Activated CD4-positive, alpha-beta memory T cell treated with anti-CD3 and anti-CD28 coated beads, Interleukin-2, amount 10 ng/mL, durations not matched to agents 7 days and 5 days (primary cell): ENCODE measurements around the gene USP9X. TPM values are rescaled to one million over a fixed set of nuclear protein-coding genes. Genes with fewer than 3 reads are reported as not detected.
"Not testable (repeated sequence)": the region's sequence is repeated elsewhere in the genome, so short reads cannot be mapped to it uniquely, and the experiment has no call there.

Source experiments
- CTCF ChIA-PET: fragments of 350-600 bp; sonication (Branson Sonifier 250); formaldehyde crosslinking; loops from one replicate; lab custom pipeline; 2021; ENCODE audit warnings: antibody characterized with exemption, inconsistent platforms; lab: Charles Lee
- POLR2A ChIA-PET: fragments of 350-600 bp; sonication (Branson Sonifier 250); formaldehyde crosslinking; loops from one replicate; lab custom pipeline; 2021; ENCODE audit warnings: antibody characterized with exemption; lab: Charles Lee
- DNase-seq: peaks from one replicate; pipeline ENCODE4 v3.0.0-alpha.2; 2020
- H3K27ac Mint-ChIP-seq: one replicate; pipeline ENCODE4 v1.8.0; 2021; ENCODE audit warnings: mild to moderate bottlenecking, mixed read lengths
- H3K27me3 Mint-ChIP-seq: one replicate; pipeline ENCODE4 v1.8.0; 2021; ENCODE audit warnings: mixed read lengths
- H3K36me3 Mint-ChIP-seq: one replicate; pipeline ENCODE4 v1.8.0; 2021; ENCODE audit warnings: low read depth, mixed read lengths
- H3K4me1 Mint-ChIP-seq: one replicate; pipeline ENCODE4 v1.8.0; 2021; ENCODE audit warnings: mixed read lengths
- H3K4me3 Mint-ChIP-seq: one replicate; pipeline ENCODE4 v1.8.0; 2021; ENCODE audit warnings: mild to moderate bottlenecking, mixed read lengths
- H3K9me3 Mint-ChIP-seq: one replicate; pipeline ENCODE4 v1.8.0; 2021; ENCODE audit warnings: mixed read lengths
- total RNA-seq, 2 experiments: library from RNA; stranded (reverse); gene quantifications; one replicate each; pipeline ENCODE4 v1.2.3, GENCODE V29; 2021

The USP9X gene
- total RNA-seq, 2 experiments from 2014 or later, result 43.9 to 45.9 TPM

DNA sequence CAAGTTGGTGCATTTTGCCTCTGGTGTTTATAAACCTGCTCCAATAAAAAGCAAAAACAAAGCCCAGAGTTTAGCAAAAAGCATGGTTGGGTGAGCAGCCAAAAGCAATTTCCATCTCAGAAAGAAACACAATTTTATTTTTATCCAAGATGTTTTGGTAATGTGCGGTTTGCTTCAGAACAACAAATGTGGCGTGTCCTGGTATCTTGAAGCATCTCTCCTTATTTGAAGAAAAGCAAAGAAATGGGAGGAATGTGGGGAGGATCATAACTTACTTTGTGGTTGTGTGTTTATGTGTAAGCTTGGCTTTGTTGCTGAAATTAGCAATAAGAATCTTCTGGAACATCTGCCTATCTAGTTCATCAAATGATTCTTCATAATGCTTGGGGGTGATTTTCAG is 160.4 kb downstream of the USP9X start:
- H3K4me3 Mint-ChIP-seq, result no peak overlapping the region
- no peaks in the 10 kb centered on the region for H3K9me3 Mint-ChIP-seq
- no peaks in the 10 kb centered on the region for H3K4me1 Mint-ChIP-seq
- H3K27me3 Mint-ChIP-seq, result peaks cover 1% of the 10 kb centered on the region
- POLR2A ChIA-PET, result no interaction called here
- H3K27ac Mint-ChIP-seq, result no peak overlapping the region
- DNase-seq, result no peak
- H3K36me3 Mint-ChIP-seq, result no peaks in the 10 kb centered on the region
- CTCF ChIA-PET, result no interaction called here

DNA sequence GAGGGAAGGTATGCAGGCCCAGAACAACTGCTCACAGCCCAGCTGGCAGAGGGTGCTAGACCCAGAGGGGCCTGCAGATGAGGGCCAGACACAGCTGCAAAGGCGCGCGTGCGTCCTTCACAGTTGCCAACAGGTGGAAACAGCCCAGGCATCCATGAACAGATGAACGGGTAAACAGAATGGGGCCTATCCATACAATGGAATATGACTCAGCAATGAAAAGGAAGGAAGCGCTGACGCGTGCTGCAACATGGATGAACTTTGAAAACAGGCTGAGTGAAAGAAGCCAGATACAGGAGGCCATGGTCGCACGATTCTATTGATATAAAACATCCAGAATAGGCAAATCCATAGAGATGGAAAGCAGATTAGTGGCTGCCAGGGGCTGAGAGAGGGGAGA is 165.6 kb downstream of the USP9X start:
- Mint-ChIP-seq H3K27me3 (peaks cover 1% of the 10 kb centered on the region), H3K36me3 (no peaks in the 10 kb centered on the region), H3K27ac (no peak overlapping the region), H3K4me1 (peaks cover 11% of the 10 kb centered on the region), H3K9me3 (no peaks in the 10 kb centered on the region), H3K4me3 (no peak overlapping the region)
- no peak for DNase-seq
- ChIA-PET POLR2A (no interaction called here), CTCF (no interaction called here)

DNA sequence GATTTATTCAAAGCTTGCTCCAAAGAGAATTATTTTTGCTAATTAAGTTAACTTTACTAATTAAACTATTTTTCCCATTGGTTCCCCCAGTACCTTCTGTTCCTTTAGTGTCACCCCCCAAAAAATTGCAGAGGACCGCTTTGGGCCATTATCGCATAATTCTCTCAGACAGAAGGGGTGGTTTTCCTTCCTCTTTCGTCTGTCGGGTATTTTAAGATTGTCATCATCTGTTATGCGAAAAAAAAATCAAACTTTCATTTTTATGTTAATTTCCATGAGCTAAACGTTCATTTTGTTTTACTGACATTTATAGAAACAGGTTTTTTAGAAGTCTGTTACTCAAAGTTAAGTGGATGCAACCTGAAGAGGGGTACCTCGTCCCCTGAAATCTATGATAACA is 172.6 kb downstream of the USP9X start:
- ChIA-PET CTCF (no interaction called here), POLR2A (no interaction called here)
- H3K27ac Mint-ChIP-seq, result no peak overlapping the region
- peaks cover 11% of the 10 kb centered on the region for H3K4me1 Mint-ChIP-seq
- no peak overlapping the region for H3K4me3 Mint-ChIP-seq
- DNase-seq, result no peak
- no peaks in the 10 kb centered on the region for H3K27me3 Mint-ChIP-seq
- H3K9me3 Mint-ChIP-seq, result no peaks in the 10 kb centered on the region
- H3K36me3 Mint-ChIP-seq, result peaks cover 3% of the 10 kb centered on the region

DNA sequence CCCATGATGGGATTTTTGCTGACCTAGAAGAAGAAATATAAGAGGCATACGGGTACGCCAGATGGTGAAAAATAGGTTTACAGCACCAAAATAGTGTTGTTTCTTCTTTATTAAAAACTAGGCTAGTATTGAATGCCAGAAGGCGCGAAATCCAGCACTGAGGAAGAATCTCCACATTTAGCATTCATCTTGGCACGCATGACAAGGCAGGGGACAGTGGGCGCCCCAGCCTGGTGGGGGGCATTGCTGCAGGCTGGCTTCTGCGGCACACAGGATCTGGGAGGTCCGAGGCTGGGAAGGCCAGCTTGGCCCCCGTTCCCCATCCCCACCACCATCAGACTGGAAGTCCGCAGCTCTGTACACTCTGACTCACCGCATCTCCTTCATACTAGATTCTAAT is 173.0 kb downstream of the USP9X start:
- Mint-ChIP-seq H3K4me3 (no peak overlapping the region), H3K27ac (no peak overlapping the region), H3K9me3 (peaks cover 2% of the 10 kb centered on the region), H3K36me3 (peaks cover 3% of the 10 kb centered on the region), H3K27me3 (no peaks in the 10 kb centered on the region), H3K4me1 (peaks cover 6% of the 10 kb centered on the region)
- DNase-seq, result no peak
- POLR2A ChIA-PET, result no interaction called here
- CTCF ChIA-PET, result no interaction called here

DNA sequence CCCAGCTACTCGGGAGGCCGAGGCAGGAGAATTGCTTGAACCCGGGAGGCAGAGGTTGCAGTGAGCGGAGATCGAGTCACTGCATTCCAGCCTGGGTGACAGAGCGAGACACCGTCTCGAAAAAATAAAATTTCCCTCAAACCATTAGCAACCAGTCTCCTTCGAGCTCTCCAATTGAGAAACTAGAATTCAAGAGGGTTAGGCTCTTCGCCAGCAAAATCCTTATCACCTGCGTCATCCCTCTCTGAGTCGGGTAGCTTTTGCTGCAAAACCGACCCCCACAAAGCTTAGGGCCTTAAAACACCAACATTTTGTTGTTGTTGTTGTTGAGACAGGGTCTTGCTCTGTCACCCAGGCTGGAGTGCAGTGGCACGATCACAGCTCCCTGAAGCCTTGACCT is 173.6 kb downstream of the USP9X start:
- H3K36me3 Mint-ChIP-seq, result peaks cover 3% of the 10 kb centered on the region
- POLR2A ChIA-PET, result no interaction called here
- CTCF ChIA-PET, result no interaction called here
- H3K4me3 Mint-ChIP-seq, result no peak overlapping the region
- no peak overlapping the region for H3K27ac Mint-ChIP-seq
- DNase-seq, result no peak
- H3K27me3 Mint-ChIP-seq, result no peaks in the 10 kb centered on the region
- peaks cover 2% of the 10 kb centered on the region for H3K9me3 Mint-ChIP-seq
- peaks cover 2% of the 10 kb centered on the region for H3K4me1 Mint-ChIP-seq

DNA sequence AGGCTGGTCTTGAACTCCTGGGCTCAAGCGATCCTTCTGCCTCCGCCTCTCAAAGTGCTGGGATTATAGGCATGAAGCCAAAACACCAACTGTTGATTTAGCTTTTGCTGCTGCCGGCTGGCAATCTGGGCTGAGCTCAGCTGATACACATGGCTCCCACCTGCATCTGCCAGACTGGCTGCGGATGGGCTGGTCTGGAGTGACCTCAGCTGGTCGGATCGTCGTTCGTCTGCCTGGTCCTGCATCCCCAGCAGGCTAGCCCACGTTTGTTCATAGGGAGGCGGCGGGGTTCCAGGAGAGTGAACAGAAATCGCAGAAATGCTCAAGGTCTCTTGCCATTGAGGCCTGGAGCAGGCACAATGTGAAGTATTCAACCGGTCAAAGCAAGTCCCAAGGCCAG is 174.3 kb downstream of the USP9X start:
- DNase-seq, result no peak
- Mint-ChIP-seq H3K27me3 (no peaks in the 10 kb centered on the region), H3K4me1 (peaks cover 2% of the 10 kb centered on the region), H3K27ac (no peak overlapping the region), H3K4me3 (no peak overlapping the region), H3K36me3 (peaks cover 3% of the 10 kb centered on the region), H3K9me3 (peaks cover 2% of the 10 kb centered on the region)
- POLR2A ChIA-PET, result no interaction called here
- CTCF ChIA-PET, result no interaction called here

DNA sequence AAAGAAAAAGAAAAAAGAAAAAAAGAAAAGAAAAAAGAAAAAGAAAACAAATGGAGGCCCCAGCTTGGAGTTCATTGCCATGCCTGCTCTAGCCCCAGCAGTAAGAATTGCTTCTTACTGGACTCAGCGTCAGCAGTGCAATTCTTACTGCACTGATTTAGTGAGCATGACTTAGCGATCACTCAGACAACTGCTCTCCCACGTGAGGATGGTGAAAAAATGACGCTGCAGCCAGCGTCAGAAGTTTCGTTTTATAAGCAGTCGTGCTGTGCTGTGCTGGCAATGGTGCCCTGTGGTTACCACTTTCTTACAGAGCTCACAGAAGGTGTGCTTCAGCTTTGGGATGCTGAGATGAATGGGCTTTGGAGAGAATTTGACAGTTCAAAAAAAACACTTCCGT is 180.4 kb downstream of the USP9X start:
- Mint-ChIP-seq H3K4me1 (peaks cover 10% of the 10 kb centered on the region), H3K27ac (no peak overlapping the region), H3K36me3 (peaks cover 3% of the 10 kb centered on the region), H3K4me3 (no peak overlapping the region), H3K27me3 (no peaks in the 10 kb centered on the region), H3K9me3 (peaks cover 2% of the 10 kb centered on the region)
- POLR2A ChIA-PET, result interaction anchor here (0.7 to 1.3 kb wide), 3 partner anchors 65 to 68 kb away, joined by 3 to 4 read pairs (median 3); partner anchors contain the start of gene DDX3X
- CTCF ChIA-PET, result interaction anchor here (0.7 to 1.5 kb wide), 5 partner anchors 11 to 162 kb away, joined by 3 to 4 read pairs (median 3); no protein-coding TSS in a partner anchor
- DNase-seq, result peak; percentile 60

DNA sequence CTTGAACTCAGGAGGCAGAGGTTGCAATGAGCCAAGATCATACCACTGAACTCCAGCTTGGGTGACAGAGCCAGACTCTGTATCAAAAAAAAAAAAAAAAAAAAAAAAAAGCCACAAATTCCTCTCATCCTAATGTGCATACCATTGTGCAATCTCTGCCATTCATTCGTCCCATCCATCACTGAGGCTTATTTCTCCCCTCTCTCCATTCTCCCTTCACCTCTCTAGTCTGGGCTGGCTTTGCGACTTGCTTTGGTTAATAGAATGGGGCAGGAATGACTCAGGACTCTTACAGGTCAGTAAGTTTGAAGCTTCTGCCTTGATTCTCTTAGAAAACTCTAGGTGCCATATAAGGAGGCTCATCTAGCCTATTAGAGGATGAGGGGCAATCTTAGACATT is 188.4 kb downstream of the USP9X start:
- Mint-ChIP-seq H3K27me3 (no peaks in the 10 kb centered on the region), H3K36me3 (no peaks in the 10 kb centered on the region), H3K4me3 (no peak overlapping the region), H3K27ac (no peak overlapping the region), H3K9me3 (no peaks in the 10 kb centered on the region), H3K4me1 (peaks cover 14% of the 10 kb centered on the region)
- ChIA-PET POLR2A (no interaction called here), CTCF (no interaction called here)
- DNase-seq, result no peak

DNA sequence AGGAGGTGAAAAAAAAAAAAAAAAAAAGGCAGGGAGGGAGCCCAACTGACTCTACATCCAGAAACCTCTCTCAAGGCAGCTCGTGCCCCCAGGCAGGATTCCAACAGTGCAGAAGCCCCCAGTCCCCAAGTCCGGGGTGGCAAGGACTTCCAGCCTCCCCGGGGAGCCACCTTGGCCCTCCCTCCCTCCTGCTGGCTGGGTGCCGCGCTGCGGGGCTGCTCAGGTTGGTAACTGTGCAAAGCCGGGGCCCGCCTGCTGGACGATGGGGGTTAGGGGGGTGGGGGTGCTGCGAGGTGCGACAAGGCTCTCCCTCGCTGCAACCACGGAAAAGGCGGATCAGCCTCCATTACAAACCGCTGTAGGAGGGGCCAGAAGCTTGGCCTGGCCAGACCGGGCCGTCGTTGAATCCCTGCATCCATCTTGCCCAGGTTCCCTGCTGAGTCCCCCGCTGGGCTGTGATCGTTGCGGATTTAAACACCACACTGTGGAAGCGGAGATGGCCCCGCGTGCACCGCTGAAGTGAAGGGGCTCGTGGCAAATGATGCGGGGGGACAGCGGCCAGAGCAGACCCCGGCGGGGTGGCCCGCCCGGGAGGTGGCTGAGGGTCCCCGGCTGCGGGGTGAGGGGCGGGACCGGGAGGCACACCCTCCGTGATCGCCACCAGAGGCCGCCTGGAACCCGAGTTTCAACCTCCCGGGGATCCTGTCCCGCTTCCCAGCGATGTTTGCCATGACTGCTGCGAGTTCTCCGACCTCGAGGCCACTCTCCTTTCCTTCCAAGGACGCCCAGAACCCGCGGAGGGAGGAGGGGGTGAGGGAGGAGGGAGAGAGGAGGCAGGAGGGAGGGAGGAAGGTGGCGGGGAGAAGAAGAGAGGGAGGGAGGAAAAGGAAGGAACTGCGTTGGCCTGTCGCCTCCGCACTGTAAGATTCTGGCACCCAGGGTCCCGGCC is 190.7 kb downstream of the USP9X start:
- Mint-ChIP-seq H3K4me1 (peaks cover 14% of the 10 kb centered on the region), H3K36me3 (no peaks in the 10 kb centered on the region), H3K4me3 (peak overlapping the region; percentile 73), H3K9me3 (no peaks in the 10 kb centered on the region), H3K27ac (peak overlapping the region; percentile 69), H3K27me3 (no peaks in the 10 kb centered on the region)
- DNase-seq, result peak; percentile 54
- CTCF ChIA-PET, result interaction anchor here (0.5 to 0.7 kb wide), 3 partner anchors 13 to 107 kb away, joined by 3 to 4 read pairs (median 4); no protein-coding TSS in a partner anchor
- POLR2A ChIA-PET, result interaction anchor here (0.6 to 2.2 kb wide), 5 partner anchors 54 to 189 kb away, joined by 3 to 7 read pairs (median 5); partner anchors contain the start of gene DDX3X

DNA sequence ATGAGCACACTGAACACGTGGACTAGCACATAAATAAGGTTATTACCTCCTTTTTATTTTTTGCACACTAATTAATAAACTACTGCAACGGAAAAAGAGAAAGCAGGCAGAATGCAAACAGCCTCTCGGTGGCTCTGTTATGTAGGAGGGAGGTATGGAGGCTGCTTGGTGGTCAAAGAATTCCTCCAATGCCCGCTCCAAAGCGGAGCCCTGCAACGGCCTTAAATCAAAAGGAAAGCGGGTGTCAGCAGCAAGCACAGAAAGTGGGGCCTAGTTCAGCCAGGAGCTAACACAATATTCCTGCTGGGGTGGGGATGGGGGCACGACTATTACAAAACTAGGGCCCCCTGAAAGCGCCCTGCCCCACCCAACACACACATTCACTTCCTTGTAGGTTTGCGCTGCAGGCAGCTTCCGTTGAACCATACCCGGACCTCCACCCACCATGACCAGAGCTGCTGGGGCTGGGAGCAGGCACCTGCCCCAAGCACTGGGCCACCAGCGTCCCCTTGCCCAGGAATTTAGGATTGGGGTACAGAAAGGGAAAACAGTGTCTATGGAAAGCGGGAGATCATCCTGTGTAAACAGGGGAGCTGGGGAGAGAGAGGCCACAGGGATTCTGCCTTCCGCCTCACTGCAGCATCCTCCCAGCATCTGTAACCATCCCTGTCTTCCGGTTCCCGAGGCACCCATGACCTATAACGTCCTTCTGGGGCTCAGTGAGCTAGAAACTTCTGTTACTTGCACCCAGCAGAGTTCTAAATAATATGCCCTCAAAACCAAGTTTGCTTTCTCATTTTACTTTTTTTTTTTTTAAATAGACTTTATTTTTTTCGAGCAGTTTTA is 191.6 kb downstream of the USP9X start:
- Mint-ChIP-seq H3K36me3 (no peaks in the 10 kb centered on the region), H3K4me3 (peak overlapping the region; percentile 73), H3K4me1 (peaks cover 14% of the 10 kb centered on the region), H3K27ac (peak overlapping the region; percentile 59), H3K9me3 (no peaks in the 10 kb centered on the region), H3K27me3 (no peaks in the 10 kb centered on the region)
- ChIA-PET CTCF (interaction anchor here (0.8 to 1.0 kb wide), 3 partner anchors 11 to 483 kb away, joined by 3 to 4 read pairs (median 3); no protein-coding TSS in a partner anchor), POLR2A (interaction anchor here (0.6 to 2.2 kb wide), 7 partner anchors 10 to 199 kb away, joined by 3 to 7 read pairs (median 5); partner anchors contain the start of gene DDX3X)
- peak; percentile 16 for DNase-seq

DNA sequence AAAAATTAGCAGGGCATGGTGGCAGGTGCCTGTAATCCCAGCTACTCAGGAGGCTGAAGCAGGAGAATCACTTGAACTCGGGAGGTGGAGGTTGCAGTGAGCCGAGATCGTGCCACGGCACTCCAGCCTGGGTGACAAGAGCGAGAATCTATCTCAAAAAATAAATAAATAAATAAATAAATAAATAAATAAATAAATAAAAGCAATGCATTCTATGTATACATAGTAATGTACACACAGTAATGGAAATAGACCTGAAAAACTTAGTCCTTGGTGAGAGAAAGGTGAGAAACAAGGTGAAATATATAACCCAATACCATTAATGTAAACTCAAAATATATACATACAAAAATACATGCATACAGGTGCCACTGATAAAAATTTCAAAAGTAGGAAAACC is 197.1 kb downstream of the USP9X start:
- H3K9me3 Mint-ChIP-seq, DNase-seq, CTCF ChIA-PET, H3K4me3 Mint-ChIP-seq, POLR2A ChIA-PET, H3K27ac Mint-ChIP-seq, H3K4me1 Mint-ChIP-seq, H3K36me3 Mint-ChIP-seq, H3K27me3 Mint-ChIP-seq: not testable (repeated sequence)

DNA sequence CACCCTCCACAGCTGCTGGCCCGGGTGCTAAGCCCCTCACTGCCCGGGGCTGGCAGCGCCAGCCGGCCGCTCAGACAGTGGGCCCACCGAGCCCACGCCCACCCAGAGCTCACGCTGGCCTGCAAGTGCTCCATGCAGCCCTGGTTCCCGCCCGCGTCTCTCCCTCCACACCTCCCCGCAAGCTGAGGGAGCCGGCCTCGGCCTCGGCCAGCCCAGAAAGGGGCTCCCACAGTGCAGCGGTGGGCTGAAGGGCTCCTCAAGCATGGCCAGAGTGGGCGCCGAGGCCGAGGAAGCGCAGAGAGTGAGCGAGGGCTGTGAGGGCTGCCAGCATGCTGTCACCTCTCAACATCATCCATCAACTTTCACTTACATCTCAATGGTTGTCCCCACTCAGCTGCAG is 200.7 kb downstream of the USP9X start:
- H3K9me3 Mint-ChIP-seq, H3K4me1 Mint-ChIP-seq, H3K36me3 Mint-ChIP-seq, H3K4me3 Mint-ChIP-seq, H3K27ac Mint-ChIP-seq, POLR2A ChIA-PET, H3K27me3 Mint-ChIP-seq, CTCF ChIA-PET, DNase-seq: not testable (repeated sequence)
